A673 (cell line): Measurements from ENCODE around the gene INSL6. TPM values are rescaled to one million over a fixed set of nuclear protein-coding genes. Genes with fewer than 3 reads are reported as not detected.

Source experiments
- BruUV-seq: library from RNA; stranded (reverse); fragments of 400-500 nt; replicated peaks from 2 replicates; lab custom pipeline; 2021; lab: Mats Ljungman, UMichigan
- CTCF ChIA-PET: fragments of 300-600 bp; sonication (Branson Sonifier 250); formaldehyde crosslinking; loops from one replicate; lab custom pipeline; 2022; ENCODE audit warnings: antibody characterized with exemption; lab: Charles Lee
- POLR2A ChIA-PET: fragments of 300-600 bp; sonication (Branson Sonifier 250); formaldehyde crosslinking; loops from one replicate; lab custom pipeline; 2022; ENCODE audit warnings: antibody characterized with exemption; ENCODE audit not compliant: low non-redundant PET; lab: Charles Lee
- DNase-seq: peaks from one replicate; pipeline ENCODE4 v3.0.0-alpha.2; 2015; ENCODE audit warnings: low spot score
- H3K27ac ChIP-seq: fragments of 200-600 bp; sonication (generic); 2 replicates; pipeline ENCODE4 v1.5.1; 2016; ENCODE audit warnings: mixed run types, low read depth, mild to moderate bottlenecking, mixed read lengths, antibody characterized with exemption, low read length; ENCODE audit not compliant: poor library complexity, severe bottlenecking
- H3K27me3 ChIP-seq: fragments of 200-600 bp; sonication (generic); replicated peaks from 2 replicates; pipeline ENCODE4 v1.6.1; 2017; ENCODE audit warnings: mixed run types, low read depth, mild to moderate bottlenecking, mixed read lengths, antibody characterized with exemption, low read length; ENCODE audit not compliant: insufficient read depth, poor library complexity
- H3K36me3 ChIP-seq: fragments of 200-600 bp; sonication (generic); 2 replicates; pipeline ENCODE4 v1.6.1; 2016; ENCODE audit warnings: mixed run types, mild to moderate bottlenecking, mixed read lengths, antibody characterized with exemption, low read length; ENCODE audit not compliant: insufficient read depth, poor library complexity, severe bottlenecking
- H3K4me1 ChIP-seq: fragments of 200-600 bp; sonication (generic); 2 replicates; pipeline ENCODE4 v1.6.1; 2017; ENCODE audit warnings: mixed run types, mild to moderate bottlenecking, mixed read lengths, antibody characterized with exemption, low read length; ENCODE audit not compliant: insufficient read depth, poor library complexity, severe bottlenecking
- H3K4me3 ChIP-seq: fragments of 200-600 bp; sonication (generic); 2 replicates; pipeline ENCODE4 v1.5.1; 2016; ENCODE audit warnings: low read depth, mixed run types, mild to moderate bottlenecking, mixed read lengths, low read length; ENCODE audit not compliant: poor library complexity, severe bottlenecking
- H3K9me3 ChIP-seq: fragments of 200-600 bp; sonication (generic); 2 replicates; pipeline ENCODE4 v1.6.1; 2016; ENCODE audit warnings: mixed run types, low read depth, mild to moderate bottlenecking, mixed read lengths, antibody characterized with exemption, low read length; ENCODE audit not compliant: poor library complexity, severe bottlenecking
- EZH2 ChIP-seq: fragments of 200-600 bp; sonication (generic); IDR thresholded peaks from 2 replicates; pipeline ENCODE4 v1.6.1; 2017; ENCODE audit warnings: borderline replicate concordance, low read depth, mild to moderate bottlenecking, mixed read lengths, antibody characterized with exemption, low read length; ENCODE audit not compliant: poor library complexity, severe bottlenecking
- intact Hi-C: fragments of 100-400 bp; cut with micrococcal nuclease; formaldehyde crosslinking; loops from one replicate; pipeline ENCODE4 v1.10.0; 2022; ENCODE audit not compliant: unreplicated experiment
- total RNA-seq: library from RNA; stranded (reverse); gene quantifications from 2 replicates; pipeline ENCODE4 v1.2.3, GENCODE V29; 2021
- TF ChIP-seq, protein P1 (sequence below): fragments of 300-800, 200-600 bp; sonication (generic); conservative IDR thresholded peaks from 2 replicates; pipeline ENCODE4 v1.5.1; 2017; ENCODE audit warnings: low read depth, mild to moderate bottlenecking, antibody characterized with exemption, low read length, moderate library complexity, mixed read lengths

Gene INSL6
- total RNA-seq, 1 experiment from 2014 or later: not detected

DNA sequence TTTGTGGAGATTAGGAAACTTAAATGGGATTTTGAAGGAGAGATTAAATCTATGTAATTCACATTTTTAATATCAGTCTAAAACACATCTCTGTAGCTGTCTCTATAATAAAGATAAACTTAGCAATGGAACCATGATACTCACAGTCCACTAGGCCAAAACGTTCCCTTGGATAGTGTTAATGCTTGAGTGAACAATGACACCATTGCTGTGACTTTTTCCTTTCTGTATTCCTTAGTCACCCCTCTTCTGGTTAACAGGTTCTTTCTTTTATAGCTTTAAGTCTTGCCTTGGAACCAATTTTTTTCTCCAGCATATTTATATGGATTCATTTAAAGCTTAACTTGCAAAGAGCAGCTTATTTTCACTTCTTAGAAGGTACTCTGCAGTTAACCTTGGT is 63.3 kb downstream of the INSL6 start:
- no peak overlapping the region for H3K4me3 ChIP-seq
- CTCF ChIA-PET: no interaction called here
- BruUV-seq: no TSS peak

DNA sequence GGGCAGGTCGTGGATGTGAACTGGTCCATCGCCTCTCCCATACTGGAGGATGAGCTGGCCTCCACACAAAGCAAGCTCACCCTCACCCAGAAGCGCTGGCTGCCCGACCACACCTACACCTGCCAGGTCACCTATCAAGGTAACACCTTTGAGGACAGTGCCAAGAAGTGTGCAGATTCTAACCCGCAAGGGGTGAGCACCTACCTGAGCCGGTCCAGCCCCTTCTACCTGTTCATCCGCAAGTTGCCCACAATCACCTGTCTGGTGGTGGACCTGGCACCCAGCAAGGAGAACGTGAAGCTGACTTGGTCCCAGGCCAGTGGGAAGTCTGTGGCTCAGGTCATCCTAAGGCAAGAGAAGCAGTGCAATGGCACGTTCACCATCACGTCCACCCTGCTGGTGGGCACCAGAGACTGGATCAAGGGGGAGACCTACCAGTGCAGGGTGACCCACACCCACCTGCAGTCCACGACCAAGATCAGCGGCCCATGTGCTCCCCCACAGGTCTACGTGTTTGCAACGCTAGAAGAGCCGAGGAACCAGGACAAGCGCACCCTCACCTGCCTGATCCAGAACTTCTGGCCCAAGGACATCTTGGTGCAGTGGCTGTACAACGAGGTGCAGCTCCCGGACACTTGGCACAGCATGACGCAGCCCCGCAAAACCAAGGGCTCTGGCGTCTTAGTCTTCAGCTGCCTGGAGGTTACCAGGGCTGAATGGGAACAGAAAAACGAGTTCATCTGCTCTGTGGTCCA is 71.3 kb downstream of the INSL6 start:
- no peaks in the 10 kb centered on the region for H3K27me3 ChIP-seq
- BruUV-seq: no TSS peak
- no peaks in the 10 kb centered on the region for H3K36me3 ChIP-seq
- no peak for DNase-seq
- no peak overlapping the region for H3K4me3 ChIP-seq
- H3K4me1 ChIP-seq: no peaks in the 10 kb centered on the region
- ChIA-PET CTCF (no interaction called here), POLR2A (no interaction called here)
- no peak overlapping the region for H3K27ac ChIP-seq
- intact Hi-C loops: no loop called here
- H3K9me3 ChIP-seq: no peaks in the 10 kb centered on the region
- no peak for TF ChIP-seq EZH2
- TF ChIP-seq, protein P1, sequence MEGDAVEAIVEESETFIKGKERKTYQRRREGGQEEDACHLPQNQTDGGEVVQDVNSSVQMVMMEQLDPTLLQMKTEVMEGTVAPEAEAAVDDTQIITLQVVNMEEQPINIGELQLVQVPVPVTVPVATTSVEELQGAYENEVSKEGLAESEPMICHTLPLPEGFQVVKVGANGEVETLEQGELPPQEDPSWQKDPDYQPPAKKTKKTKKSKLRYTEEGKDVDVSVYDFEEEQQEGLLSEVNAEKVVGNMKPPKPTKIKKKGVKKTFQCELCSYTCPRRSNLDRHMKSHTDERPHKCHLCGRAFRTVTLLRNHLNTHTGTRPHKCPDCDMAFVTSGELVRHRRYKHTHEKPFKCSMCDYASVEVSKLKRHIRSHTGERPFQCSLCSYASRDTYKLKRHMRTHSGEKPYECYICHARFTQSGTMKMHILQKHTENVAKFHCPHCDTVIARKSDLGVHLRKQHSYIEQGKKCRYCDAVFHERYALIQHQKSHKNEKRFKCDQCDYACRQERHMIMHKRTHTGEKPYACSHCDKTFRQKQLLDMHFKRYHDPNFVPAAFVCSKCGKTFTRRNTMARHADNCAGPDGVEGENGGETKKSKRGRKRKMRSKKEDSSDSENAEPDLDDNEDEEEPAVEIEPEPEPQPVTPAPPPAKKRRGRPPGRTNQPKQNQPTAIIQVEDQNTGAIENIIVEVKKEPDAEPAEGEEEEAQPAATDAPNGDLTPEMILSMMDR: no peak

More for the DNA sequence above, 63.3 kb downstream of the INSL6 start:
- Histone ChIP-seq H3K36me3 (no peaks in the 10 kb centered on the region), H3K27me3 (no peaks in the 10 kb centered on the region), H3K27ac (no peak overlapping the region), H3K4me1 (no peaks in the 10 kb centered on the region), H3K9me3 (no peaks in the 10 kb centered on the region)
- DNase-seq: no peak
- intact Hi-C loops: no loop called here
- POLR2A ChIA-PET: no interaction called here
- TF ChIP-seq EZH2: no peak
- TF ChIP-seq, protein P1: no peak

Other genes starting within 250 kb of the INSL6 start
- 7.3 and 10.5 TPM in 2 replicates for gene JAK2, start 200.4 kb downstream of the INSL6 start, total RNA-seq
- not detected in 2 replicates for gene INSL4, start 45.8 kb upstream of the INSL6 start, total RNA-seq
- not detected in 2 replicates for gene RLN2, start 119.1 kb upstream of the INSL6 start, total RNA-seq
- gene RLN1, start 154.2 kb upstream of the INSL6 start, total RNA-seq: not detected in 2 replicates